H9 (cell line): Measurements from ENCODE around the gene ZFP36L1. TPM values are rescaled to one million over a fixed set of nuclear protein-coding genes. Genes with fewer than 3 reads are reported as not detected.

Experiments used
- DNase-seq: peaks from one replicate; pipeline ENCODE4 v3.0.0-alpha.2; 2017
- H2AFZ ChIP-seq: one replicate; pipeline ENCODE4 v1.6.1; 2013; ENCODE audit warnings: mild to moderate bottlenecking, low read length, control low read depth, moderate library complexity
- H2AK5ac ChIP-seq: 2 replicates; pipeline ENCODE4 v1.6.1; 2013; ENCODE audit warnings: low read length, control low read depth, mixed read lengths; ENCODE audit not compliant: insufficient read length
- H2BK120ac ChIP-seq: one replicate; pipeline ENCODE4 v1.6.1; 2013; ENCODE audit warnings: low read depth, mild to moderate bottlenecking, low read length, control low read depth, inconsistent platforms; ENCODE audit not compliant: poor library complexity, severe bottlenecking
- H2BK12ac ChIP-seq: 2 replicates; pipeline ENCODE4 v1.6.1; 2013; ENCODE audit warnings: low read length, control low read depth, mixed read lengths, low read depth; ENCODE audit not compliant: insufficient read length
- H2BK15ac ChIP-seq: 2 replicates; pipeline ENCODE4 v1.6.1; 2013; ENCODE audit warnings: low read depth, low read length, control low read depth
- H2BK20ac ChIP-seq: one replicate; pipeline ENCODE4 v1.6.1; 2013; ENCODE audit warnings: low read depth, mild to moderate bottlenecking, low read length, control low read depth, inconsistent platforms; ENCODE audit not compliant: poor library complexity, severe bottlenecking
- H2BK5ac ChIP-seq: 2 replicates; pipeline ENCODE4 v1.6.1; 2013; ENCODE audit warnings: low read length, control low read depth, mixed read lengths; ENCODE audit not compliant: insufficient read length
- H3K14ac ChIP-seq: 2 replicates; pipeline ENCODE4 v1.6.1; 2013; ENCODE audit warnings: low read length, control low read depth; ENCODE audit not compliant: insufficient read depth
- H3K18ac ChIP-seq: 2 replicates; pipeline ENCODE4 v1.6.1; 2013; ENCODE audit warnings: low read depth, mild to moderate bottlenecking, mixed read lengths, low read length, control low read depth; ENCODE audit not compliant: insufficient read length
- H3K23ac ChIP-seq: 2 replicates; pipeline ENCODE4 v1.6.1; 2013; ENCODE audit warnings: low read length, control low read depth, mixed read lengths, low read depth; ENCODE audit not compliant: insufficient read length
- H3K23me2 ChIP-seq: 2 replicates; pipeline ENCODE4 v1.6.1; 2013; ENCODE audit warnings: low read depth, mild to moderate bottlenecking, mixed read lengths, low read length, control low read depth; ENCODE audit not compliant: insufficient read length, poor library complexity, severe bottlenecking
- H3K27ac ChIP-seq: 2 replicates; pipeline ENCODE4 v1.5.1; 2013; ENCODE audit warnings: low read length, control low read depth, mixed read lengths, low read depth; ENCODE audit not compliant: insufficient read length
- H3K27me3 ChIP-seq: 2 replicates; pipeline ENCODE4 v1.6.1; 2013; ENCODE audit warnings: low read length, control low read depth, inconsistent platforms; ENCODE audit not compliant: insufficient read depth
- H3K4ac ChIP-seq: 2 replicates; pipeline ENCODE4 v1.6.1; 2013; ENCODE audit warnings: low read depth, mild to moderate bottlenecking, control low read depth, inconsistent platforms, low read length, moderate library complexity
- H3K4me1 ChIP-seq: 2 replicates; pipeline ENCODE4 v1.6.1; 2013; ENCODE audit warnings: low read length, control low read depth, inconsistent platforms; ENCODE audit not compliant: insufficient read depth
- H3K4me2 ChIP-seq: 2 replicates; pipeline ENCODE4 v1.6.1; 2013; ENCODE audit warnings: low read length, control low read depth, mixed read lengths; ENCODE audit not compliant: insufficient read length, insufficient read depth
- H3K56ac ChIP-seq: 2 replicates; pipeline ENCODE4 v1.6.1; 2013; ENCODE audit warnings: low read depth, mild to moderate bottlenecking, mixed read lengths, low read length, control low read depth; ENCODE audit not compliant: insufficient read length
- H3K79me1 ChIP-seq: 2 replicates; pipeline ENCODE4 v1.6.1; 2013; ENCODE audit warnings: low read depth, mild to moderate bottlenecking, moderate library complexity, low read length, control low read depth, inconsistent platforms; ENCODE audit not compliant: insufficient read depth, poor library complexity, severe bottlenecking
- H3K79me2 ChIP-seq: 2 replicates; pipeline ENCODE4 v1.6.1; 2013; ENCODE audit warnings: low read length, control low read depth, inconsistent platforms; ENCODE audit not compliant: insufficient read depth
- H3K9ac ChIP-seq: 2 replicates; pipeline ENCODE4 v1.6.1; 2013; ENCODE audit warnings: low read length, control low read depth, mixed read lengths; ENCODE audit not compliant: insufficient read length; ENCODE audit errors: extremely low read depth
- H3K9me3 ChIP-seq: one replicate; pipeline ENCODE4 v1.6.1; 2013; ENCODE audit warnings: low read depth, low read length, inconsistent platforms; ENCODE audit not compliant: control insufficient read depth
- H3T11ph ChIP-seq: one replicate; pipeline ENCODE4 v1.6.1; 2013; ENCODE audit warnings: mild to moderate bottlenecking, low read length, control low read depth, inconsistent platforms
- H4K20me1 ChIP-seq: one replicate; pipeline ENCODE4 v1.6.1; 2013; ENCODE audit not compliant: control insufficient read depth, insufficient read length, insufficient read depth
- H4K5ac ChIP-seq: 2 replicates; pipeline ENCODE4 v1.6.1; 2013; ENCODE audit warnings: low read depth, mild to moderate bottlenecking, mixed read lengths, low read length, control low read depth; ENCODE audit not compliant: insufficient read length
- H4K8ac ChIP-seq: replicated peaks from 2 replicates; pipeline ENCODE4 v1.6.1; 2013; ENCODE audit warnings: low read length, control low read depth, mixed read lengths, low read depth; ENCODE audit not compliant: insufficient read length
- H4K91ac ChIP-seq: 2 replicates; pipeline ENCODE4 v1.6.1; 2013; ENCODE audit warnings: low read depth, mild to moderate bottlenecking, moderate library complexity, mixed read lengths, low read length, control low read depth; ENCODE audit not compliant: insufficient read length
- H3K27ac Mint-ChIP-seq, 3 experiments: 2 replicates in 2 of 3; 3 replicates in 1 of 3; pipeline ENCODE4 v1.8.0; 2020 to 2021; ENCODE audit warnings: mixed read lengths in 3 of 3, mild to moderate bottlenecking in 1 of 3, moderate library complexity in 1 of 3
- H3K27me3 Mint-ChIP-seq: 2 replicates; pipeline ENCODE4 v1.8.0; 2021; ENCODE audit warnings: low read depth, mild to moderate bottlenecking, moderate library complexity, mixed read lengths
- H3K36me3 Mint-ChIP-seq, 3 experiments: 2 replicates in 2 of 3; 3 replicates in 1 of 3; pipeline ENCODE4 v1.8.0; 2020 to 2021; ENCODE audit warnings: low read depth in 3 of 3, mixed read lengths in 3 of 3; ENCODE audit not compliant: insufficient read depth in 1 of 3
- H3K4me1 Mint-ChIP-seq, 2 experiments: 2 replicates each; pipeline ENCODE4 v1.8.0; 2020; ENCODE audit warnings: mixed read lengths in 2 of 2
- H3K4me3 Mint-ChIP-seq, 2 experiments: 2 replicates in 1 of 2; 3 replicates in 1 of 2; pipeline ENCODE4 v1.8.0; 2020 to 2021; ENCODE audit warnings: mild to moderate bottlenecking in 2 of 2, mixed read lengths in 2 of 2, moderate library complexity in 1 of 2
- H3K9me3 Mint-ChIP-seq, 2 experiments: 2 replicates in 1 of 2; 3 replicates in 1 of 2; pipeline ENCODE4 v1.8.0; 2020; ENCODE audit warnings: mild to moderate bottlenecking in 2 of 2, mixed read lengths in 2 of 2, moderate library complexity in 1 of 2
- CTCF ChIP-seq: fragments of 200-600 bp; sonication (generic); conservative IDR thresholded peaks from 3 replicates; pipeline ENCODE4 v1.8.0; 2021; ENCODE audit warnings: antibody characterized with exemption, mild to moderate bottlenecking
- WGBS: extraction: QIAGEN DNeasy Blood & Tissue Kit; methylation state at CpG from one replicate; pipeline ENCODE4 v1.1.7; 2013; ENCODE audit warnings: missing lambda C conversion rate, low lambda C conversion rate, mixed read lengths; ENCODE audit not compliant: insufficient read length; ENCODE audit errors: extremely low coverage; 5-methylcytosine and 5-hydroxymethylcytosine counted together
- total RNA-seq: library from RNA; stranded (reverse); gene quantifications from 2 replicates; pipeline ENCODE4 v1.2.1, GENCODE V29; 2021

Gene ZFP36L1
- total RNA-seq, 1 experiment from 2014 or later, result 109 TPM

- H2BK20ac ChIP-seq, result no peak overlapping the region
- no peak for TF ChIP-seq CTCF
- H2AFZ ChIP-seq, result no peak overlapping the region
- no peak overlapping the region for H3K4me2 ChIP-seq
- no peak overlapping the region for H2BK5ac ChIP-seq
- no peak overlapping the region for H3K27ac ChIP-seq
- no peak overlapping the region for H4K91ac ChIP-seq
- no peak overlapping the region for H3K14ac ChIP-seq
- H3T11ph ChIP-seq, result no peak overlapping the region
- H4K5ac ChIP-seq, result no peak overlapping the region
- H3K27me3 ChIP-seq, result no peaks in the 10 kb centered on the region
- no peaks in the 10 kb centered on the region for H3K9me3 ChIP-seq
- no peak overlapping the region for H2BK12ac ChIP-seq
- H3K79me1 ChIP-seq, result no peaks in the 10 kb centered on the region
- no peak overlapping the region for H3K9ac ChIP-seq
- no peak for DNase-seq
- H3K23ac ChIP-seq, result no peak overlapping the region
- H4K8ac ChIP-seq, result no peak overlapping the region
- no peak overlapping the region for H3K4ac ChIP-seq
- Mint-ChIP-seq H3K4me1 (no peaks in the 10 kb centered on the region), H3K27me3 (no peaks in the 10 kb centered on the region; the same call in 1 of the 2 replicates), H3K36me3 (peaks cover 3 to 7% (median 4%) of the 10 kb centered on the region in 3 experiments; a peak in 5 of 7 replicates), H3K9me3 (peaks cover 12 to 27% of the 10 kb centered on the region in 2 experiments; a peak in 4 of 5 replicates), H3K4me3 (no peak overlapping the region), H3K27ac (no peak overlapping the region)
- WGBS, result no CpG with 5 or more reads among the region's 1 CpG
- no peak overlapping the region for H2BK15ac ChIP-seq
- no peaks in the 10 kb centered on the region for H3K4me1 ChIP-seq
- no peak overlapping the region for H2BK120ac ChIP-seq
- no peaks in the 10 kb centered on the region for H3K79me2 ChIP-seq
- H3K23me2 ChIP-seq, result no peaks in the 10 kb centered on the region
- no peak overlapping the region for H2AK5ac ChIP-seq
- H3K56ac ChIP-seq, result no peak overlapping the region
- H4K20me1 ChIP-seq, result no peaks in the 10 kb centered on the region
- no peak overlapping the region for H3K18ac ChIP-seq
These were observed 43.2 kb upstream of the ZFP36L1 start for GRCh38 chr14:68836082-68836481.
